ENCODE data around the gene RETREG3.

- TF ChIP-seq CREB1 (CRISPR knock-in tag; IDR thresholded peaks at IDR 0.05; ENCODE audit: low read depth), result no peak
- TF ChIP-seq, protein P1, sequence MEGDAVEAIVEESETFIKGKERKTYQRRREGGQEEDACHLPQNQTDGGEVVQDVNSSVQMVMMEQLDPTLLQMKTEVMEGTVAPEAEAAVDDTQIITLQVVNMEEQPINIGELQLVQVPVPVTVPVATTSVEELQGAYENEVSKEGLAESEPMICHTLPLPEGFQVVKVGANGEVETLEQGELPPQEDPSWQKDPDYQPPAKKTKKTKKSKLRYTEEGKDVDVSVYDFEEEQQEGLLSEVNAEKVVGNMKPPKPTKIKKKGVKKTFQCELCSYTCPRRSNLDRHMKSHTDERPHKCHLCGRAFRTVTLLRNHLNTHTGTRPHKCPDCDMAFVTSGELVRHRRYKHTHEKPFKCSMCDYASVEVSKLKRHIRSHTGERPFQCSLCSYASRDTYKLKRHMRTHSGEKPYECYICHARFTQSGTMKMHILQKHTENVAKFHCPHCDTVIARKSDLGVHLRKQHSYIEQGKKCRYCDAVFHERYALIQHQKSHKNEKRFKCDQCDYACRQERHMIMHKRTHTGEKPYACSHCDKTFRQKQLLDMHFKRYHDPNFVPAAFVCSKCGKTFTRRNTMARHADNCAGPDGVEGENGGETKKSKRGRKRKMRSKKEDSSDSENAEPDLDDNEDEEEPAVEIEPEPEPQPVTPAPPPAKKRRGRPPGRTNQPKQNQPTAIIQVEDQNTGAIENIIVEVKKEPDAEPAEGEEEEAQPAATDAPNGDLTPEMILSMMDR (conservative IDR thresholded peaks at IDR 0.05; ENCODE audit: low read depth in 2 of 2), result no peak
These were observed 40.6 kb downstream of the RETREG3 start for GRCh38 chr17:42568341-42569111.
